ENCODE results near the gene CLDN12.

CLDN12 gene

DNA sequence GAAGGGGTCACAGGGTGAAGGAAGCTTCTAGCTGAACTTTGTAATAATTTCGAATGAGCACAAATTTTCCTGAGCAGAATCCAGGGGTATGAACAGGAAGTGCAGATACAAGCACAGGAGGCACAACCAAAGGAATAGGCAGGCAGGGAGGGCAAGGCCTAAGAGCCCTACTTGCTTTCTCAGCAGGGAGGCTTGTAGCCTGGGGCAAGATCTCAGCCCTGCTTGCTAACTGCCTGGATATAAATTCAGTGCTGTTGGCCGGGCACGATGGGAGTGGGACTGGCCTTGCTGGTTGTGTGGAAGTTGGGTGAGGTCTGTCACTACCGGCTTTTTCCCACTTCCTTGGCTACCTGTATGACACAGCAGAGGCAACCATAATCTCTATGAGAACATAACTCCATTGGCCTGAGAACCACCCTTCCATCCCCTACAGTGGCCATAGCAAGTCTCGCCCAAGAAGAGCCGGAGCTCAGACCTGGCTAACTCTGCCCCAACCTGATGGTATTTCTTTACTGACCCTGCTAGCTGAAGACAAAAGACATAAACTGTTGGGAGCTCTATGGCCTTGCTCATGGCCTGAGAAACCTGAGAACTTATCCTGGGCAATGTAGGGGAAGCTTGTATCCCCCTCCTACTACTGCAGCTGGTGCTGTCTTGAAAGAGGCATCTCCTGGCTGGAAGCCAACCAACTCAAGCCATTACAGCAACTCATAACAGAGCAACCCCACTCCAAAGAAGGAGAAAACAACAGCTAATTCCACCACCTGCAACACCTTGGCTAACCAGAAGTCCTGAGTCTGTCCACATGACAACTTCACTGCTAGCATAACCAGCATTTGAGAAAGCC lies 27.6 kb downstream of the CLDN12 start:
- CTCF ChIA-PET = interaction anchor here (0.9 kb wide), 1 partner anchor 278 kb away, joined by 3 read pairs; no protein-coding TSS in a partner anchor
- POLR2A ChIA-PET = no interaction called here
- DNase-seq (ENCODE audit: extremely low spot score) = no peak
- no peak for TF ChIP-seq FOXK2 (IDR thresholded peaks at IDR 0.05)
- no peak for TF ChIP-seq CTBP1 (IDR thresholded peaks at IDR 0.05; ENCODE audit: borderline replicate concordance)
- TF ChIP-seq FOXM1 (IDR thresholded peaks at IDR 0.05; ENCODE audit: borderline replicate concordance) = no peak
- TF ChIP-seq LEF1 (IDR thresholded peaks at IDR 0.05; ENCODE audit: borderline replicate concordance) = no peak
- TF ChIP-seq, protein P1, sequence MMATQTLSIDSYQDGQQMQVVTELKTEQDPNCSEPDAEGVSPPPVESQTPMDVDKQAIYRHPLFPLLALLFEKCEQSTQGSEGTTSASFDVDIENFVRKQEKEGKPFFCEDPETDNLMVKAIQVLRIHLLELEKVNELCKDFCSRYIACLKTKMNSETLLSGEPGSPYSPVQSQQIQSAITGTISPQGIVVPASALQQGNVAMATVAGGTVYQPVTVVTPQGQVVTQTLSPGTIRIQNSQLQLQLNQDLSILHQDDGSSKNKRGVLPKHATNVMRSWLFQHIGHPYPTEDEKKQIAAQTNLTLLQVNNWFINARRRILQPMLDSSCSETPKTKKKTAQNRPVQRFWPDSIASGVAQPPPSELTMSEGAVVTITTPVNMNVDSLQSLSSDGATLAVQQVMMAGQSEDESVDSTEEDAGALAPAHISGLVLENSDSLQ (IDR thresholded peaks at IDR 0.05) = no peak
- no peak for TF ChIP-seq ZNF384 (IDR thresholded peaks at IDR 0.05)
- no peak for TF ChIP-seq SP1 (IDR thresholded peaks at IDR 0.05)
- TF ChIP-seq FOXA1 (IDR thresholded peaks at IDR 0.05) = no peak
- no peak for TF ChIP-seq ELF4 (IDR thresholded peaks at IDR 0.05)
- TF ChIP-seq ARNT (IDR thresholded peaks at IDR 0.05) = no peak
- no peak for TF ChIP-seq NFRKB (IDR thresholded peaks at IDR 0.05)
- no peak for TF ChIP-seq L3MBTL2 (conservative IDR thresholded peaks at IDR 0.05)
- TF ChIP-seq BHLHE40 (IDR thresholded peaks at IDR 0.05; ENCODE audit: borderline replicate concordance) = no peak
- TF ChIP-seq HDGF (IDR thresholded peaks at IDR 0.05; ENCODE audit: borderline replicate concordance) = no peak
- no peak for TF ChIP-seq SUZ12 (IDR thresholded peaks at IDR 0.05)

DNA sequence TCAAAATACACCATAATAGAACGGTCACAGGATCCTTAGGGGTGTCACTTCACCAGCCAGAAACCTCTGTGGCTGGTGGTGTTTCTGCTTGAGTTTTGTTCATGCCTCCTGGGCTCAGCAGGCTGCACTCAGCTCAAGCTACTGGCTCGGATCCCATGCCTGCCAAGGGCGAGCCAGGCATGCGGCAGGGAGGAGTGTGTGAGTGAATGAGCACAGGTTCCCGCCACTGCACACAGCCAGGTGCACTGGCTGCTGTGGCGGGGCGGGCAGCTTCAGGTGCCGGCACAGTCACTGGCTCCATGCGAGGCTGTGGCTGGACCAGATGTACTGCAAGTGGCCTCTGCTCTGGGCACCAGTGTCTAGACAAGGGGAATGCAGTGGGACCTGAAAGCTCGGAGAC lies 29.5 kb downstream of the CLDN12 start:
- DNase-seq (ENCODE audit: extremely low spot score) = no peak
- ChIA-PET POLR2A (no interaction called here), CTCF (interaction anchor here (0.6 kb wide), 1 partner anchor 602 kb away, joined by 3 read pairs; no protein-coding TSS in a partner anchor)
- TF ChIP-seq ARNT (IDR thresholded peaks at IDR 0.05) = no peak
- no peak for TF ChIP-seq L3MBTL2 (conservative IDR thresholded peaks at IDR 0.05)

DNA sequence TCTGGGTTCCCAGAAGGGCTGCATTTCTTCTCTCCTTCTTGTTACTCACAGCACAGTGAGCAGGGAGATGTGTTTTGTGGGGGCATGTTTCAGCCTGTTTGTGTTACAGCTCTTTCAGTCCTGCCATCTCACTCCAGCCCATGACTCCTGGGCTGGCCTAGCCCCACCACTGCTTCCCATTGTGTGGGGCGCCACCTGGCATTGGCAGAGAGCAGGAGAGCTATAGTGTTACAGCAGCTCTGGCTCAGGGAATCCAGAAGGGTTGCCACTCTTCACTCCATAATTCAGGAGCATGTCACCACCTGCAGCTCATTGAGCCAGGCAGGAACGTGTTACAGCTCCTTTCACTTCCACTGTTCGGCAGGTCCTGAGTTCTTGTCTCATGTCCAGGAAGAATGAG lies 30.0 kb downstream of the CLDN12 start:
- TF ChIP-seq SP1 (IDR thresholded peaks at IDR 0.05) (no peak), ZNF384 (IDR thresholded peaks at IDR 0.05) (no peak), NFRKB (IDR thresholded peaks at IDR 0.05) (no peak), FOXA1 (IDR thresholded peaks at IDR 0.05) (no peak), L3MBTL2 (conservative IDR thresholded peaks at IDR 0.05) (no peak), ARNT (IDR thresholded peaks at IDR 0.05) (no peak), ELF4 (IDR thresholded peaks at IDR 0.05) (no peak), TARDBP (IDR thresholded peaks at IDR 0.05) (no peak), LEF1 (IDR thresholded peaks at IDR 0.05; ENCODE audit: borderline replicate concordance) (no peak), FOXK2 (IDR thresholded peaks at IDR 0.05) (no peak), FOXM1 (IDR thresholded peaks at IDR 0.05; ENCODE audit: borderline replicate concordance) (no peak), CTBP1 (IDR thresholded peaks at IDR 0.05; ENCODE audit: borderline replicate concordance) (no peak), BHLHE40 (IDR thresholded peaks at IDR 0.05; ENCODE audit: borderline replicate concordance) (no peak), SUZ12 (IDR thresholded peaks at IDR 0.05) (no peak), HDGF (IDR thresholded peaks at IDR 0.05; ENCODE audit: borderline replicate concordance) (no peak)
- TF ChIP-seq, protein P1 (IDR thresholded peaks at IDR 0.05) = no peak
- ChIA-PET CTCF (interaction anchor here (0.6 kb wide), 1 partner anchor 601 kb away, joined by 3 read pairs; no protein-coding TSS in a partner anchor), POLR2A (no interaction called here)
- DNase-seq (ENCODE audit: extremely low spot score) = no peak

GRCh38 chr7:90445633-90446032 lies 42.4 kb downstream of the CLDN12 start:
- no peak for DNase-seq (ENCODE audit: extremely low spot score)
- CTCF ChIA-PET = interaction anchor here (0.7 to 1.0 kb wide), 2 partner anchors 9 to 10 kb away, joined by 4 read pairs; no protein-coding TSS in a partner anchor
- POLR2A ChIA-PET = no interaction called here
- no peak for TF ChIP-seq L3MBTL2 (conservative IDR thresholded peaks at IDR 0.05)
- no peak for TF ChIP-seq LEF1 (IDR thresholded peaks at IDR 0.05; ENCODE audit: borderline replicate concordance)
- TF ChIP-seq ELF4 (IDR thresholded peaks at IDR 0.05) = no peak
- no peak for TF ChIP-seq CTBP1 (IDR thresholded peaks at IDR 0.05; ENCODE audit: borderline replicate concordance)
- no peak for TF ChIP-seq SP1 (IDR thresholded peaks at IDR 0.05)
- no peak for TF ChIP-seq FOXK2 (IDR thresholded peaks at IDR 0.05)

DNA sequence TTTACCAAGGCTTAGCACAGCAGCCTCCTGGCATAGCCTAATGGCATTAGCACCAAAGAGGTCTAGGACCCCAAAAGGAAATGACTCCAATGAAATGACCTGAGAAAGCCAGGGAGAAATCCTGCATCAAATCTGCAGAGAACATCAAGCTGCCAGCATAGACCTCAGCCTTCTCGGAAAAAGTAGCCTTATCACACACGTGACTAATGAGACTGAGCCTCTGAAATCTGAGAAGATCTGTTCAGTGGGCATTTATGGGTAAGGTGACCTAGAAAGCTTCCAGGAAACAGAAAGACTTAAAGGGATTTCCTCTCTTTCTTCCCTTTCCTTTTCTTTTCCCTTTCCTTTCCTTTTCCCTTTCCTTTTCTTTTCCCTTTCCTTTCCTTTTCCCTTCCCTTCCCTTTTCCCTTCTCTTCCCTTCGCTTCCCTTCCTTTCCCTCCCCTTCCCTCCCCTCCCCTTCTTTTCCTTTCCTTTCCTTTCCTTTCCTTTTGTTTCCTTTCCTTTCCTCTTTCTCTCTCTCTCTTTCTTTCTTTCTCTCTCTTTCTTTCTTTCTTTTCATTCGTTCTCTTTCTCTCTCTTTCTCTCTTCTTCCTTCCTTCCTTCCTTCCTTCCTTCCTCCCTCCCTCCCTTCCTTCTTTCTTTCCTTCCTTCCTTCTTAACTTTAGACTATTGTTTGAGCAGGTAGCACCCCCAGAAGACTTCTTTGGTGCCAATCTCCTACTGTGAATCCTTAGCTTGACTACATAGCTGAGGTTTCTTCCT lies 43.1 kb downstream of the CLDN12 start:
- TF ChIP-seq FOXM1 (IDR thresholded peaks at IDR 0.05; ENCODE audit: borderline replicate concordance) = no peak
- TF ChIP-seq ARNT (IDR thresholded peaks at IDR 0.05) = no peak
- no peak for TF ChIP-seq SP1 (IDR thresholded peaks at IDR 0.05)
- TF ChIP-seq, protein P1 (IDR thresholded peaks at IDR 0.05) = no peak
- TF ChIP-seq BHLHE40 (IDR thresholded peaks at IDR 0.05; ENCODE audit: borderline replicate concordance) = no peak
- no peak for TF ChIP-seq NFRKB (IDR thresholded peaks at IDR 0.05)
- TF ChIP-seq FOXA1 (IDR thresholded peaks at IDR 0.05) = no peak
- no peak for TF ChIP-seq LEF1 (IDR thresholded peaks at IDR 0.05; ENCODE audit: borderline replicate concordance)
- TF ChIP-seq FOXK2 (IDR thresholded peaks at IDR 0.05) = no peak
- CTCF ChIA-PET = interaction anchor here (0.7 to 0.8 kb wide), 2 partner anchors 9 kb away, joined by 4 read pairs; no protein-coding TSS in a partner anchor
- POLR2A ChIA-PET = no interaction called here
- DNase-seq (ENCODE audit: extremely low spot score) = no peak
